GM12878 (cell line): ENCODE measurements around the gene CCDC85B. TPM values are rescaled to one million over a fixed set of nuclear protein-coding genes. Genes with fewer than 3 reads are reported as not detected.

Experiments used
- GATAD2B ChIP-seq: fragments of 450-650 bp; conservative IDR thresholded peaks from 2 replicates; pipeline ENCODE4 v1.6.1; 2017; ENCODE audit warnings: low read depth, mild to moderate bottlenecking, moderate library complexity
- JUND ChIP-seq: IDR thresholded peaks from 2 replicates; pipeline ENCODE4 v1.6.1; 2012; ENCODE audit warnings: low read depth, mild to moderate bottlenecking, low read length, improper control_type of control experiment, moderate library complexity
- RELB ChIP-seq: fragments of 450-650 bp; IDR thresholded peaks from 2 replicates; pipeline ENCODE4 v1.6.1; 2017; ENCODE audit warnings: low read depth, mild to moderate bottlenecking, moderate library complexity
- ZNF24 ChIP-seq: fragments of 450-650 bp; IDR thresholded peaks from 2 replicates; pipeline ENCODE4 v1.6.1; 2017; ENCODE audit warnings: antibody characterized with exemption, mild to moderate bottlenecking
- polyA plus RNA-seq, 11 experiments: library from polyadenylated mRNA; depleted of rRNA in 4 of 11; unstranded in 6 of 11; stranded (reverse) in 5 of 11; fragments of >200 nt; fragmentation: Nextera tagmentation in 4 of 11; fragmentation: Illumina TruSeq in 1 of 11; extraction: Ambion mirVana in 4 of 11; extraction: Trizol in 1 of 11; gene quantifications; 1 replicate in 1 of 11; 2 replicates in 10 of 11; pipeline versions ENCODE4 v1.2.1 to v1.2.3, GENCODE V29; 2011 to 2016; ENCODE audit warnings: inconsistent platforms in 2 of 11, missing spikeins in 2 of 11, low read depth in 1 of 11
- total RNA-seq, 4 experiments: library from RNA; depleted of rRNA in 3 of 4; stranded (reverse); fragments of >200 nt in 3 of 4; fragmentation: Illumina TruSeq in 1 of 4; extraction: Trizol in 1 of 4; gene quantifications; 2 replicates each; pipeline versions ENCODE4 v1.2.1 to v1.2.3, GENCODE V29; 2013 to 2021
- TF ChIP-seq, protein P1 (sequence below), 3 experiments: IDR thresholded peaks in 2 of 3; conservative IDR thresholded peaks in 1 of 3; 2 replicates each; pipeline ENCODE4 v1.5.1; 2011; ENCODE audit warnings: low read depth in 3 of 3, low read length in 3 of 3, mild to moderate bottlenecking in 3 of 3, control low read depth in 2 of 3, moderate library complexity in 2 of 3, inconsistent platforms in 1 of 3, mixed read lengths in 1 of 3; ENCODE audit not compliant: control insufficient read depth in 2 of 3, insufficient read depth in 1 of 3; ENCODE audit errors: extremely low read depth in 1 of 3
- TF ChIP-seq, protein P2 (sequence below): fragments of 450-650 bp; IDR thresholded peaks from 2 replicates; pipeline ENCODE4 v1.6.1; 2017; ENCODE audit warnings: mild to moderate bottlenecking, moderate library complexity

The CCDC85B gene
- total and polyA plus RNA-seq, 10 of the 15 experiments (the other 5 are each of a cell fraction or from before 2014, with no cell fraction given) = 0.32 to 114 (median 49.5) TPM

- TF ChIP-seq, protein P1, sequence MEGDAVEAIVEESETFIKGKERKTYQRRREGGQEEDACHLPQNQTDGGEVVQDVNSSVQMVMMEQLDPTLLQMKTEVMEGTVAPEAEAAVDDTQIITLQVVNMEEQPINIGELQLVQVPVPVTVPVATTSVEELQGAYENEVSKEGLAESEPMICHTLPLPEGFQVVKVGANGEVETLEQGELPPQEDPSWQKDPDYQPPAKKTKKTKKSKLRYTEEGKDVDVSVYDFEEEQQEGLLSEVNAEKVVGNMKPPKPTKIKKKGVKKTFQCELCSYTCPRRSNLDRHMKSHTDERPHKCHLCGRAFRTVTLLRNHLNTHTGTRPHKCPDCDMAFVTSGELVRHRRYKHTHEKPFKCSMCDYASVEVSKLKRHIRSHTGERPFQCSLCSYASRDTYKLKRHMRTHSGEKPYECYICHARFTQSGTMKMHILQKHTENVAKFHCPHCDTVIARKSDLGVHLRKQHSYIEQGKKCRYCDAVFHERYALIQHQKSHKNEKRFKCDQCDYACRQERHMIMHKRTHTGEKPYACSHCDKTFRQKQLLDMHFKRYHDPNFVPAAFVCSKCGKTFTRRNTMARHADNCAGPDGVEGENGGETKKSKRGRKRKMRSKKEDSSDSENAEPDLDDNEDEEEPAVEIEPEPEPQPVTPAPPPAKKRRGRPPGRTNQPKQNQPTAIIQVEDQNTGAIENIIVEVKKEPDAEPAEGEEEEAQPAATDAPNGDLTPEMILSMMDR (IDR thresholded peaks at IDR 0.05 in 2 of 3, conservative IDR thresholded peaks at IDR 0.05 in 1 of 3; ENCODE audit: control insufficient read depth in 2 of 3, extremely low read depth in 1 of 3, insufficient read depth in 1 of 3, low read depth in 3 of 3, low read length in 3 of 3) = no peak
- TF ChIP-seq, protein P2, sequence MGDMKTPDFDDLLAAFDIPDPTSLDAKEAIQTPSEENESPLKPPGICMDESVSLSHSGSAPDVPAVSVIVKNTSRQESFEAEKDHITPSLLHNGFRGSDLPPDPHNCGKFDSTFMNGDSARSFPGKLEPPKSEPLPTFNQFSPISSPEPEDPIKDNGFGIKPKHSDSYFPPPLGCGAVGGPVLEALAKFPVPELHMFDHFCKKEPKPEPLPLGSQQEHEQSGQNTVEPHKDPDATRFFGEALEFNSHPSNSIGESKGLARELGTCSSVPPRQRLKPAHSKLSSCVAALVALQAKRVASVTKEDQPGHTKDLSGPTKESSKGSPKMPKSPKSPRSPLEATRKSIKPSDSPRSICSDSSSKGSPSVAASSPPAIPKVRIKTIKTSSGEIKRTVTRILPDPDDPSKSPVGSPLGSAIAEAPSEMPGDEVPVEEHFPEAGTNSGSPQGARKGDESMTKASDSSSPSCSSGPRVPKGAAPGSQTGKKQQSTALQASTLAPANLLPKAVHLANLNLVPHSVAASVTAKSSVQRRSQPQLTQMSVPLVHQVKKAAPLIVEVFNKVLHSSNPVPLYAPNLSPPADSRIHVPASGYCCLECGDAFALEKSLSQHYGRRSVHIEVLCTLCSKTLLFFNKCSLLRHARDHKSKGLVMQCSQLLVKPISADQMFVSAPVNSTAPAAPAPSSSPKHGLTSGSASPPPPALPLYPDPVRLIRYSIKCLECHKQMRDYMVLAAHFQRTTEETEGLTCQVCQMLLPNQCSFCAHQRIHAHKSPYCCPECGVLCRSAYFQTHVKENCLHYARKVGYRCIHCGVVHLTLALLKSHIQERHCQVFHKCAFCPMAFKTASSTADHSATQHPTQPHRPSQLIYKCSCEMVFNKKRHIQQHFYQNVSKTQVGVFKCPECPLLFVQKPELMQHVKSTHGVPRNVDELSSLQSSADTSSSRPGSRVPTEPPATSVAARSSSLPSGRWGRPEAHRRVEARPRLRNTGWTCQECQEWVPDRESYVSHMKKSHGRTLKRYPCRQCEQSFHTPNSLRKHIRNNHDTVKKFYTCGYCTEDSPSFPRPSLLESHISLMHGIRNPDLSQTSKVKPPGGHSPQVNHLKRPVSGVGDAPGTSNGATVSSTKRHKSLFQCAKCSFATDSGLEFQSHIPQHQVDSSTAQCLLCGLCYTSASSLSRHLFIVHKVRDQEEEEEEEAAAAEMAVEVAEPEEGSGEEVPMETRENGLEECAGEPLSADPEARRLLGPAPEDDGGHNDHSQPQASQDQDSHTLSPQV = no peak
- TF ChIP-seq JUND = no peak
- no peak for TF ChIP-seq ZNF24
- TF ChIP-seq RELB = no peak
- TF ChIP-seq GATAD2B = no peak
- TF ChIP-seq, all 136 proteins: peak for 0
These were observed 17.4 kb downstream of the CCDC85B start (continued) for GRCh38 chr11:65907878-65908277.
